Gastroesophageal sphincter (tissue), 3 donors: ENCODE data around the gene LPP.

ENCODE experiments used
- EP300 ChIP-seq: sonication (generic); formaldehyde crosslinking; IDR thresholded peaks from one replicate; pipeline ENCODE4 v1.6.1; 2017; ENCODE audit warnings: antibody characterized with exemption, mild to moderate bottlenecking
- POLR2A ChIP-seq, 2 donors: fragments of 450-650 bp; IDR thresholded peaks; one replicate each; pipeline ENCODE4 v1.6.1; 2017; ENCODE audit warnings: antibody characterized with exemption in 2 of 2, mild to moderate bottlenecking in 2 of 2, moderate library complexity in 1 of 2
- POLR2AphosphoS5 ChIP-seq: sonication (generic); formaldehyde crosslinking; IDR thresholded peaks from one replicate; pipeline ENCODE4 v1.6.1; 2017; ENCODE audit warnings: antibody characterized with exemption
- TF ChIP-seq, protein P1 (sequence below), 4 experiments: fragments of 200-600 bp in 2 of 4; fragments of 450-650 bp in 2 of 4; sonication (generic) in 1 of 4; IDR thresholded peaks; one replicate each; pipeline ENCODE4 v1.5.1; 2017 to 2019; ENCODE audit warnings: antibody characterized with exemption in 4 of 4, mild to moderate bottlenecking in 2 of 4, moderate library complexity in 2 of 4

DNA sequence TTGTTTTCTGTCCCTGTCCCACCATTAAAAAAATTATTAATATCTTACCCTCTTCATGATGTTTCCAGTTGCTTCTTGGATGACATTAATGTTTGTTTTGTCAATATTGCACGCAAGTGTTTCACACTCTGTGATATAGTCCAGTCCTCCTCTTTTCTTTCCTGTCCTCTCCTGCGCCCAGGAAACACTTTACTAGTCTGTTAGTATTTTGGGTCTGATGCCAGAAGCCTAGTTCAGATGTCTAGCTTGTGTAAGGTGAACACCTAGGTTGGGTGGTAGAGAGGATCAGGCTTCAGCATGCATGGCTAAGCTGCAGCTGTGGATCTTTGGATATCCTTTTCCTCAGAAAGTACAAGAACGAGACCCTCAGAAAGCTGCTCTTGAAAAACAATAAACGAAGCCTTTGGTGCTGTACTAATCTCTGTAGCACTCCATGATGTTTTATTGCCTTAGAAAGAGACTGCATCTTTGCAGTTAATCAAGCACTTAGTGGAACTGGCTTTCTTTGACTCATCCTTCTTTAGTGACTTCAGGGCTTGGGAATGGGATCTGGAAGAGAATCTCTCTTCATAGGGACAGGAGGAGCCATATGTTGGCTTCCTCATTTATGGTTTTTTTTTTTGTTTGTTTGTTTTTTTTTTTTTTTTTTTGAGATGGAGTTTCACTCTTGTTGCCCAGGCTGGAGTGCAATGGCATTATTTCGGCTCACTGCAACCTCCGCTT is 253.4 kb downstream of the LPP start:
- TF ChIP-seq, protein P1, sequence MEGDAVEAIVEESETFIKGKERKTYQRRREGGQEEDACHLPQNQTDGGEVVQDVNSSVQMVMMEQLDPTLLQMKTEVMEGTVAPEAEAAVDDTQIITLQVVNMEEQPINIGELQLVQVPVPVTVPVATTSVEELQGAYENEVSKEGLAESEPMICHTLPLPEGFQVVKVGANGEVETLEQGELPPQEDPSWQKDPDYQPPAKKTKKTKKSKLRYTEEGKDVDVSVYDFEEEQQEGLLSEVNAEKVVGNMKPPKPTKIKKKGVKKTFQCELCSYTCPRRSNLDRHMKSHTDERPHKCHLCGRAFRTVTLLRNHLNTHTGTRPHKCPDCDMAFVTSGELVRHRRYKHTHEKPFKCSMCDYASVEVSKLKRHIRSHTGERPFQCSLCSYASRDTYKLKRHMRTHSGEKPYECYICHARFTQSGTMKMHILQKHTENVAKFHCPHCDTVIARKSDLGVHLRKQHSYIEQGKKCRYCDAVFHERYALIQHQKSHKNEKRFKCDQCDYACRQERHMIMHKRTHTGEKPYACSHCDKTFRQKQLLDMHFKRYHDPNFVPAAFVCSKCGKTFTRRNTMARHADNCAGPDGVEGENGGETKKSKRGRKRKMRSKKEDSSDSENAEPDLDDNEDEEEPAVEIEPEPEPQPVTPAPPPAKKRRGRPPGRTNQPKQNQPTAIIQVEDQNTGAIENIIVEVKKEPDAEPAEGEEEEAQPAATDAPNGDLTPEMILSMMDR (IDR thresholded peaks at IDR 0.05) = no peak
- TF ChIP-seq EP300 (no peak), POLR2AphosphoS5 (no peak), POLR2A (IDR thresholded peaks at IDR 0.05) (no peak)
